HepG2 (cell line): ENCODE measurements around the gene IQCB1. TPM values are rescaled to one million over a fixed set of nuclear protein-coding genes. Genes with fewer than 3 reads are reported as not detected.

ENCODE experiments used
- ATF7-NPFF ChIP-seq: sonication (generic); formaldehyde crosslinking; IDR thresholded peaks from 2 replicates; pipeline ENCODE4 v1.8.1; 2023; ENCODE audit warnings: mild to moderate bottlenecking, low read depth, missing genetic modification reagents, moderate library complexity
- BHLHE40 ChIP-seq: IDR thresholded peaks from 2 replicates; pipeline ENCODE4 v1.6.1; 2011; ENCODE audit warnings: low read length, improper control_type of control experiment
- CENPX ChIP-seq: sonication (generic); formaldehyde crosslinking; IDR thresholded peaks from 2 replicates; pipeline ENCODE4 v1.9.0; 2021; ENCODE audit warnings: mild to moderate bottlenecking, missing genetic modification reagents, moderate library complexity
- EP300 ChIP-seq, 3 experiments: sonication (generic) in 1 of 3; formaldehyde crosslinking in 1 of 3; IDR thresholded peaks; 2 replicates each; pipeline versions ENCODE4 v1.5.1 to v1.6.1; 2011 to 2020; ENCODE audit warnings: low read depth in 2 of 3, low read length in 2 of 3, borderline replicate concordance in 1 of 3, improper control_type of control experiment in 1 of 3, mild to moderate bottlenecking in 1 of 3, missing genetic modification reagents in 1 of 3, moderate library complexity in 1 of 3
- HNF1A ChIP-seq, 2 experiments: sonication (generic) in 1 of 2; formaldehyde crosslinking in 1 of 2; IDR thresholded peaks; 2 replicates each; pipeline versions ENCODE4 v1.4.0 to v1.6.1; 2016 to 2020; ENCODE audit warnings: borderline replicate concordance in 1 of 2, low read depth in 1 of 2, mild to moderate bottlenecking in 1 of 2, missing genetic modification reagents in 1 of 2
- HOXA3 ChIP-seq: sonication (generic); formaldehyde crosslinking; IDR thresholded peaks from 2 replicates; pipeline ENCODE4 v1.5.0; 2020; ENCODE audit warnings: missing genetic modification reagents
- ISX ChIP-seq: sonication (generic); formaldehyde crosslinking; conservative IDR thresholded peaks from 2 replicates; pipeline ENCODE4 v1.5.0; 2020; ENCODE audit warnings: missing genetic modification reagents
- KLF9 ChIP-seq: IDR thresholded peaks from 2 replicates; pipeline ENCODE4 v1.6.1; 2016; ENCODE audit warnings: low read depth
- MIER3 ChIP-seq: IDR thresholded peaks from 2 replicates; pipeline ENCODE4 v1.6.1; 2016; ENCODE audit warnings: missing compliant biosample characterization, borderline replicate concordance
- PRDM15 ChIP-seq: sonication (generic); formaldehyde crosslinking; IDR thresholded peaks from 2 replicates; pipeline ENCODE4 v1.4.0; 2020; ENCODE audit warnings: missing genetic modification reagents
- TEF ChIP-seq: sonication (generic); formaldehyde crosslinking; IDR thresholded peaks from 2 replicates; pipeline ENCODE4 v1.5.0; 2020; ENCODE audit warnings: missing genetic modification reagents
- TFDP2 ChIP-seq: sonication (generic); formaldehyde crosslinking; IDR thresholded peaks from 2 replicates; pipeline ENCODE4 v1.4.0; 2020; ENCODE audit warnings: missing genetic modification reagents
- ZKSCAN5 ChIP-seq: sonication (generic); formaldehyde crosslinking; IDR thresholded peaks from 2 replicates; pipeline ENCODE4 v1.5.1; 2020; ENCODE audit warnings: mild to moderate bottlenecking, missing genetic modification reagents
- ZMAT3 ChIP-seq: sonication (generic); formaldehyde crosslinking; conservative IDR thresholded peaks from 2 replicates; pipeline ENCODE4 v1.7.0; 2021; ENCODE audit warnings: missing genetic modification reagents
- ZMYM4 ChIP-seq: sonication (generic); formaldehyde crosslinking; IDR thresholded peaks from 2 replicates; pipeline ENCODE4 v1.8.1; 2023; ENCODE audit warnings: mild to moderate bottlenecking, missing genetic modification reagents
- ZNF34 ChIP-seq: sonication (generic); formaldehyde crosslinking; IDR thresholded peaks from 2 replicates; pipeline ENCODE4 v1.4.0; 2020; ENCODE audit warnings: mild to moderate bottlenecking, missing genetic modification reagents, borderline replicate concordance
- ZNF562 ChIP-seq: sonication (generic); formaldehyde crosslinking; IDR thresholded peaks from 2 replicates; pipeline ENCODE4 v1.8.0; 2022; ENCODE audit warnings: missing genetic modification reagents, borderline replicate concordance
- ZNF678 ChIP-seq: sonication (generic); formaldehyde crosslinking; IDR thresholded peaks from 2 replicates; pipeline ENCODE4 v1.4.0; 2020; ENCODE audit warnings: mild to moderate bottlenecking, missing genetic modification reagents
- ZNF737 ChIP-seq: sonication (generic); formaldehyde crosslinking; IDR thresholded peaks from 2 replicates; pipeline ENCODE4 v1.5.0; 2020; ENCODE audit warnings: missing genetic modification reagents, mild to moderate bottlenecking, borderline replicate concordance
- polyA plus RNA-seq, 8 experiments: library from polyadenylated mRNA; depleted of rRNA in 3 of 8; stranded (reverse) in 7 of 8; unstranded in 1 of 8; fragments of >200 nt; fragmentation: Illumina TruSeq in 4 of 8; extraction: Trizol in 4 of 8; gene quantifications; 2 replicates each; pipeline versions ENCODE4 v1.2.1 to v1.2.3, GENCODE V29; 2011 to 2016; ENCODE audit warnings: low read depth in 4 of 8, missing spikeins in 1 of 8, mixed read lengths in 1 of 8; ENCODE audit not compliant: insufficient read depth in 1 of 8
- total RNA-seq, 5 experiments: library from RNA; depleted of rRNA; stranded (reverse); fragments of >200 nt; fragmentation: Illumina TruSeq; extraction: Trizol; gene quantifications; 2 replicates each; pipeline ENCODE4 v1.2.3, GENCODE V29; 2016; ENCODE audit warnings: low read depth in 1 of 5

Gene IQCB1
- total and polyA plus RNA-seq, 2 of the 13 experiments (the other 11 are each of a cell fraction or from before 2014, with no cell fraction given): 18.0 to 41.4 TPM

GRCh38 chr3:121834671-121835464 is at the start of gene IQCB1, which contains the start of gene EAF2 (continued):
- TF ChIP-seq MIER3 (CRISPR knock-in tag) (no peak), ZNF562 (no peak), PRDM15 (CRISPR knock-in tag) (no peak), TEF (peak; percentile 66; the same call in 1 of the 2 replicates), ISX (CRISPR knock-in tag) (no peak), ZMYM4 (CRISPR knock-in tag) (peak; percentile 88), BHLHE40 (no peak), TFDP2 (peak; percentile 96), ZNF737 (CRISPR knock-in tag) (no peak), HNF1A (IDR thresholded peaks at IDR 0.05; ENCODE audit: low read depth) (no peak), HNF1A (CRISPR knock-in tag; IDR thresholded peaks at IDR 0.05; ENCODE audit: borderline replicate concordance) (no peak; the same call in 1 of the 2 replicates), ZNF34 (no peak), EP300 (IDR thresholded peaks at IDR 0.05; ENCODE audit: low read depth in 2 of 2, low read length in 2 of 2) (no peak), EP300 (CRISPR knock-in tag; IDR thresholded peaks at IDR 0.05; ENCODE audit: borderline replicate concordance) (no peak), CENPX (no peak), ZNF678 (peak; percentile 49; the same call in 1 of the 2 replicates), KLF9 (no peak), ZMAT3 (CRISPR knock-in tag) (peak; percentile 68; the same call in 1 of the 2 replicates), ZKSCAN5 (no peak), ATF7-NPFF (CRISPR knock-in tag) (no peak), HOXA3 (peak; percentile 52; the same call in 1 of the 2 replicates)
